ENCODE measurements around the gene ACTR2.
"Not testable (repeated sequence)": the region's sequence is repeated elsewhere in the genome, so short reads cannot be mapped to it uniquely, and the experiment has no call there.

The ACTR2 gene

DNA sequence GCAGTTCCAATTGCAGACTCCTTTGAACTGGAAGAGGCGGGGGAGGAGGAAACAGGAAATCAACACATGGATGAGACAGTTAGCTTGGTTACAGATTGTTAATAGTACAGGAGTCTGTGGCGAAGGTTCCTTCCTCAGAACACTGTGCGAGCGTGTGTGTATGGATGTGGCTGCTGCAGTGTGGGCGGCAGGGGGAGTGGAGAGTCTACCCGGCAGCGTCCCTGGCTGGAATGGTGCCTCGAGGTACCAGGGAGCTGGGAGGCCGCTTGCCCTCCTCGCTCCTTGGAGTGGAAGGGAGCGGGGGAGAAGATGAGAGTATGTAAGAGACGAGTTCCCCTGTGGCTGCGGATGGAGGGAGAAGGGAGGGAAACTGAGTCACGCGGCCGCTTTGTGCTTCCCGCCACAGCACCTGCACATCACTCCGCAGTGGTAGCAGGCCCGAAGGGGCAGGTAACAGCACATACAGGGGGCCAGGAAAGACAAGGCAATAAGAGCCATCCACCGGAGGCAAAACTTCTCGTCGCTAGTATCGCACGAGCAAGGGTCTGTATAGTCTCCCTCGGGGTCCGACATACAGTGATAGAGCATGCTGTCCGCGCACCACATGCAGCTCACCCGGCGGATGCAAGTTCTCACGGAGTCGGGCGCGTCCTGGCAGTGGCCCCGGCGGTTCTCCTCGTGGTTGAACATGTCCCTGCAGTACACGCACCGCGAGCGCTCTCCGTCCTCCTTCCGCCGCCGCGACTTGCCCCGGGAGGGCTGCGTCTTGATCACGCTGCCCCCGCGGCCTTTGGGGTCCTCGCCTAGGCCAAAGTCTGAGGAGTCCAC lies 85.7 kb downstream of the ACTR2 start:
- DNase-seq (ENCODE audit: low read depth) = no peak

- DNase-seq (ENCODE audit: low read depth) = no peak
Measured at GRCh38 chr2:65313954-65314256, 86.3 kb downstream of the ACTR2 start.

DNA sequence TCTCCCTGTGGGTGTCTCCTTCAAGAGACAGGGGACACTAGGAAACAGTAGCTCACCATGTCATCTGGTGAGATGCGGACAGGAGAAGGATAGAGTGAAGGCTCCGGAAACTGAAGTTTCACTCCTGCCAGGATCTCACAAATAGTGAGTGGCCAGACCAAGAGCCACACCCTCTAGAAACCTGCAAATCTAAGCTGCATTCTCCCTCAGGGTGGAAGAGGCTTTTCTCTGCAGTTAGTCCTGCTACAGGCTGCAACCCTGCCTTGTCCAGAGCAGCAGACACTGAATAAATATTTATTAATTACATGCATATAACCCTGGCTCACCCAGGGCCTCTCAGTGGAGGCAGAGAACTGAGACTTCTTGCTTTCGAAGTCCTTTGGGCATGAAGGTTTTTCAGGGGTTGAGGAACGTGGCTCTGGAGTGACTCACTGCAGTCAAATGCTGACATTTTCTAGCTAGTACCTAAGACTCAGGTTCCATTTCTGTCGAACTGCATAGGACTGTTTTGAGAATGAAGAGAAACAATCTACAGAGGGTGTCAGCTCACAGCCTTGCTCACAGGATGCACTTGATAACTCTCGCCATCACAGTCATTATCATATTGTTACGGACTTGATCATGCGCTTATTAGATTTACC lies 87.3 kb downstream of the ACTR2 start:
- no peak for DNase-seq (ENCODE audit: low read depth)

GRCh38 chr2:65316072-65316471 lies 88.4 kb downstream of the ACTR2 start:
- no peak for DNase-seq (ENCODE audit: low read depth)

- DNase-seq (ENCODE audit: low read depth) = not testable (repeated sequence)
Measured at GRCh38 chr2:65317351-65317750, 89.7 kb downstream of the ACTR2 start.

- DNase-seq (ENCODE audit: low read depth) = no peak
Measured at GRCh38 chr2:65317841-65318240, 90.2 kb downstream of the ACTR2 start.

DNA sequence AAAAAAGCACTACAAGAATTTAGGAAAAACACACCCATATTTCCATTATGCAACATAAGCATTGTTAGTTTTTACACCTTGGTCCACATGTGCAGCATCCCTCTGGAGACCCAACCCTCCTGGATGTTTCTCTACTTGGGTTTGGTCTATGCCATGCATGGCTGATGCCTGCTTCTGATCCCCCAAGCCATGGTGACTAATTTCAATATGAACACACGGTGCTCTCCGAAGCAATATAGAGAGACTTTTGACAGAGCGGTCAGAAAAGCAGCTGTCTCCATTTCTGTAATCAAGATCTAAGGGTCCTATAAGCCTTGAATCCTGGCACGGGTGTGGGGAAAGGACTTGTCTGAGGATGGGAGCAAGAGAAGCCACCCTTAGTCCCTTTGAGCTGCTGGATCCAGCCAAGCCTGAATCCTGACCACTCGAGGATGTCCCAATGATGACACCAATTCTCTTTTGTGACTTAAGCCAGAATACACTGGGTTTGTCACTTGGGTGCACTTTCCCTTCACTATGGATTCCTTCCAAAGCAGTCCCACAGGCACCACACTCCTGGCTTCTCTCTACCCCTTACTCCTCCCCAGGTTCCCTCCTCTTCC lies 91.5 kb downstream of the ACTR2 start:
- no peak for DNase-seq (ENCODE audit: low read depth)

DNA sequence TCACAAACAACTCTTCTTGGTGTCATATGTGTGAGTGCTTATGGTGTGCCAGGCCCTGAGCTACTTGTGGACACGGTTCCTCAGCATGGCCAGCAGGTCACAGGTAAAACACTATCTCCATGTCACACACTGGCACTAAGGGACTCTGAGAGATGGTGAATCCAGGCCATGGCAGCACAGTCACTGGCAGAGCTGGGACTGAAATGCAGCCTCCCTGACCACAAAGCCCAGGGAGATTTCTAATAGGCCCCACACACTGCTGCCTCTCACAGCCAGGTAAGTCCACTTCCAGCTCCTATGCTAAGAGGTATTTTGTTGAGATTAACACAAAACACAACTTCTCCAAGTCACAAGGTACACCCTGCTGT lies 92.0 kb downstream of the ACTR2 start:
- DNase-seq (ENCODE audit: low read depth) = no peak

GRCh38 chr2:65320042-65320725 lies 92.6 kb downstream of the ACTR2 start:
- peak; percentile 75 for DNase-seq (ENCODE audit: low read depth)

Data from GM04504 (cell line).